Medulla oblongata (tissue), 1 donor: ENCODE measurements around the gene ZNF280D.
"Not testable (repeated sequence)": the region's sequence is repeated elsewhere in the genome, so short reads cannot be mapped to it uniquely, and the experiment has no call there.

Experiments
- DNase-seq: peaks from one replicate; pipeline ENCODE4 v3.0.0-alpha.2; 2015; ENCODE audit errors: extremely low spot score

The ZNF280D gene

GRCh38 chr15:56715220-56715619, 18.1 kb downstream of the ZNF280D start:
- DNase-seq = no peak

- DNase-seq = not testable (repeated sequence)
Observed at GRCh38 chr15:56709502-56709901, 23.8 kb downstream of the ZNF280D start.

- no peak for DNase-seq
Observed at GRCh38 chr15:56699743-56700142, 33.6 kb downstream of the ZNF280D start.

GRCh38 chr15:56698270-56698669, 35.0 kb downstream of the ZNF280D start:
- DNase-seq = no peak

GRCh38 chr15:56693761-56694160, 39.5 kb downstream of the ZNF280D start:
- no peak for DNase-seq

GRCh38 chr15:56690733-56691132, 42.6 kb downstream of the ZNF280D start:
- DNase-seq = no peak

- peak; percentile 16 for DNase-seq
Observed at GRCh38 chr15:56683908-56684307, 49.4 kb downstream of the ZNF280D start.

- no peak for DNase-seq
Observed at GRCh38 chr15:56681113-56681512, 52.2 kb downstream of the ZNF280D start.

GRCh38 chr15:56679225-56679624, 54.1 kb downstream of the ZNF280D start:
- no peak for DNase-seq

- DNase-seq = no peak
Observed at GRCh38 chr15:56678571-56678970, 54.7 kb downstream of the ZNF280D start.

- no peak for DNase-seq
Observed at GRCh38 chr15:56677271-56677670, 56.0 kb downstream of the ZNF280D start.

GRCh38 chr15:56675930-56676329, 57.4 kb downstream of the ZNF280D start:
- DNase-seq = no peak

- DNase-seq = no peak
Observed at GRCh38 chr15:56674857-56675256, 58.5 kb downstream of the ZNF280D start.

GRCh38 chr15:56672721-56673120, 60.6 kb downstream of the ZNF280D start:
- no peak for DNase-seq

GRCh38 chr15:56667517-56667916, 65.8 kb downstream of the ZNF280D start:
- peak; percentile 14 for DNase-seq

- no peak for DNase-seq
Observed at GRCh38 chr15:56660943-56661342, 72.4 kb downstream of the ZNF280D start.

- DNase-seq = no peak
Observed at GRCh38 chr15:56659197-56659596, 74.1 kb downstream of the ZNF280D start.

GRCh38 chr15:56654624-56655023, 78.7 kb downstream of the ZNF280D start:
- DNase-seq = no peak

- DNase-seq = no peak
Observed at GRCh38 chr15:56654216-56654615, 79.1 kb downstream of the ZNF280D start.

GRCh38 chr15:56653787-56654186, 79.5 kb downstream of the ZNF280D start:
- DNase-seq = no peak

- no peak for DNase-seq
Observed at GRCh38 chr15:56653107-56653506, 80.2 kb downstream of the ZNF280D start.

- DNase-seq = no peak
Observed at GRCh38 chr15:56648311-56648710, 85.0 kb downstream of the ZNF280D start.

- no peak for DNase-seq
Observed at GRCh38 chr15:56640549-56640948, 92.8 kb downstream of the ZNF280D start.

GRCh38 chr15:56640127-56640526, 93.2 kb downstream of the ZNF280D start:
- DNase-seq = no peak

GRCh38 chr15:56639631-56640030, 93.7 kb downstream of the ZNF280D start:
- no peak for DNase-seq
